Stomach smooth muscle (tissue), 2 donors: ENCODE data around the gene MBTD1.
"Not testable (repeated sequence)": the region's sequence is repeated elsewhere in the genome, so short reads cannot be mapped to it uniquely, and the experiment has no call there.

Experiments
- H3K27ac ChIP-seq: one replicate; pipeline ENCODE4 v1.7.0; 2013; ENCODE audit warnings: mild to moderate bottlenecking, low read length, inconsistent platforms
- H3K27me3 ChIP-seq, 2 donors: one replicate each; pipeline ENCODE4 v1.7.0; 2013; ENCODE audit warnings: low read length in 2 of 2; ENCODE audit not compliant: insufficient read depth in 2 of 2, control insufficient read depth in 1 of 2
- H3K36me3 ChIP-seq, 2 donors: one replicate each; pipeline ENCODE4 v1.7.0; 2013; ENCODE audit warnings: low read length in 2 of 2; ENCODE audit not compliant: control insufficient read depth in 2 of 2, insufficient read depth in 2 of 2
- H3K4me1 ChIP-seq: one replicate; pipeline ENCODE4 v1.7.0; 2013; ENCODE audit warnings: low read length; ENCODE audit not compliant: control insufficient read depth, insufficient read depth
- H3K4me3 ChIP-seq, 2 donors: one replicate each; pipeline ENCODE4 v1.7.0; 2013; ENCODE audit warnings: low read length in 2 of 2
- H3K9ac ChIP-seq, 2 donors: one replicate each; pipeline ENCODE4 v1.7.0; 2013; ENCODE audit warnings: low read length in 2 of 2, mild to moderate bottlenecking in 1 of 2
- H3K9me3 ChIP-seq, 2 donors: one replicate each; pipeline ENCODE4 v1.7.0; 2013; ENCODE audit warnings: low read length in 2 of 2; ENCODE audit not compliant: control insufficient read depth in 2 of 2
- donor health status: healthy.
- donor health status: Pancreatic carcinoma.

Gene MBTD1

GRCh38 chr17:51189162-51189561 lies 70.7 kb downstream of the MBTD1 start:
- peaks cover 31% of the 10 kb centered on the region in 2 donors for H3K36me3 ChIP-seq
- no peaks in the 10 kb centered on the region for H3K9me3 ChIP-seq
- H3K27ac ChIP-seq: no peak overlapping the region
- no peaks in the 10 kb centered on the region for H3K27me3 ChIP-seq
- H3K9ac ChIP-seq: no peak overlapping the region
- no peak overlapping the region for H3K4me3 ChIP-seq
- H3K4me1 ChIP-seq: no peaks in the 10 kb centered on the region

DNA sequence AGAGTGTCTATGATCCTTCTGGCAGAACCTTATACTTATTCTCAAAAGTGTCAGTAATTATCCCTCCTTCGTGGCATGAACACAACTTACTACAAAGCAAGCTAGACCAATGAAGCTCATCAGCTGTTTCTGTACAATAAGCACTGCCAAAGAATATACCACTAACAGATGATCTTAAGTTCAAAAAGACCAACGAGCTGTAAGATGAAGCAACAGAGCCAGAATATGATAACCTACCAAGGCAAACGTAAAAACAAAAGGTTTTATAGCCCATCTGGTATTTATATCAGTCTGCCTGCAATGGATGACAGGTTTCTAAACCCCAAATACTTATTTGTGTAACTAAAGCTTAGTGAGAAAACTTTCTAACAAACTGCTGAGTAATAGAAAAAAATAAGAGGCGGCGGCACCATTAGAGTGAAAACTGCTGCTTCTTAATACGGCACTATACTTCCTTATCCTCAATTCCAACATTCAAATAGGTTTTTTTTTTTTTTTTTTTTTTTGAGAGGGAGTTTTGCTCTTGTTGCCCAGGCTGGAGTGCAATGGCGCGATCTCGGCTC lies 71.5 kb downstream of the MBTD1 start:
- Histone ChIP-seq H3K4me1 (no peaks in the 10 kb centered on the region), H3K4me3 (no peak overlapping the region), H3K27me3 (no peaks in the 10 kb centered on the region), H3K9ac (no peak overlapping the region), H3K27ac (no peak overlapping the region), H3K36me3 (peaks cover 26 to 28% of the 10 kb centered on the region in 2 donors), H3K9me3 (no peaks in the 10 kb centered on the region)

- no peaks in the 10 kb centered on the region for H3K9me3 ChIP-seq
- no peak overlapping the region for H3K27ac ChIP-seq
- peaks cover 18% of the 10 kb centered on the region in 2 donors for H3K36me3 ChIP-seq
- no peaks in the 10 kb centered on the region for H3K4me1 ChIP-seq
- no peak overlapping the region for H3K4me3 ChIP-seq
- no peaks in the 10 kb centered on the region for H3K27me3 ChIP-seq
- no peak overlapping the region for H3K9ac ChIP-seq
These were observed 74.0 kb downstream of the MBTD1 start for GRCh38 chr17:51185763-51186332.

- H3K36me3 ChIP-seq: peaks cover 12 to 15% of the 10 kb centered on the region in 2 donors
- no peak overlapping the region for H3K4me3 ChIP-seq
- no peak overlapping the region for H3K9ac ChIP-seq
- no peaks in the 10 kb centered on the region for H3K9me3 ChIP-seq
- H3K27me3 ChIP-seq: no peaks in the 10 kb centered on the region
- H3K4me1 ChIP-seq: no peaks in the 10 kb centered on the region
- H3K27ac ChIP-seq: no peak overlapping the region
These were observed 75.7 kb downstream of the MBTD1 start for GRCh38 chr17:51184124-51184523.

- Histone ChIP-seq H3K27ac (no peak overlapping the region), H3K27me3 (no peaks in the 10 kb centered on the region), H3K9ac (no peak overlapping the region), H3K4me3 (no peak overlapping the region), H3K36me3 (peaks cover 12 to 13% of the 10 kb centered on the region in 2 donors), H3K9me3 (no peaks in the 10 kb centered on the region), H3K4me1 (no peaks in the 10 kb centered on the region)
These were observed 79.4 kb downstream of the MBTD1 start for GRCh38 chr17:51180486-51180885.

- H3K36me3 ChIP-seq: peaks cover 15 to 19% of the 10 kb centered on the region in 2 donors
- not testable (repeated sequence) for H3K9ac ChIP-seq, H3K4me3 ChIP-seq, H3K27ac ChIP-seq, H3K4me1 ChIP-seq, H3K9me3 ChIP-seq, H3K27me3 ChIP-seq
These were observed 87.8 kb downstream of the MBTD1 start for GRCh38 chr17:51172030-51172429.

DNA sequence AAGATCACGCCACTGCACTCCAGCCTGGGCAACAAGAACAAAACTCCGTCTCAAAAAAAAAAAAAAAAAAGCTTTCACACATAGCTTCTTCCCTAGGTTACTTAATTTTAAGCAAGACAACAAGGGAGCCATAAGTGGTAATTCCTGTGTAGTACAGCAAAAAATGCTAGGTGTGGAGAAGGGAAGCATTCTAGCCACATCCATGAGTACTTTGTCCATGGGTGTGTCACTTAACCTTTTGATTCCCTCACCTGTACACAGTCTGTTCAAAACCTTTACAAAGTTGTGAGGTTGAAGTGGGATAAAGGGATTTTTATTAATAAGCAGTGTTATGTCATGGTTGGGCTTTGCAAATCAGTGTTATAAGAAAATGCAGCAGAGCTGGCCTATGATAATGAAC lies 89.1 kb downstream of the MBTD1 start:
- H3K27ac ChIP-seq: no peak overlapping the region
- H3K9ac ChIP-seq: no peak overlapping the region
- H3K4me3 ChIP-seq: no peak overlapping the region
- H3K27me3 ChIP-seq: no peaks in the 10 kb centered on the region
- H3K36me3 ChIP-seq: peaks cover 15 to 19% of the 10 kb centered on the region in 2 donors
- H3K9me3 ChIP-seq: no peaks in the 10 kb centered on the region
- peaks cover 12% of the 10 kb centered on the region for H3K4me1 ChIP-seq

DNA sequence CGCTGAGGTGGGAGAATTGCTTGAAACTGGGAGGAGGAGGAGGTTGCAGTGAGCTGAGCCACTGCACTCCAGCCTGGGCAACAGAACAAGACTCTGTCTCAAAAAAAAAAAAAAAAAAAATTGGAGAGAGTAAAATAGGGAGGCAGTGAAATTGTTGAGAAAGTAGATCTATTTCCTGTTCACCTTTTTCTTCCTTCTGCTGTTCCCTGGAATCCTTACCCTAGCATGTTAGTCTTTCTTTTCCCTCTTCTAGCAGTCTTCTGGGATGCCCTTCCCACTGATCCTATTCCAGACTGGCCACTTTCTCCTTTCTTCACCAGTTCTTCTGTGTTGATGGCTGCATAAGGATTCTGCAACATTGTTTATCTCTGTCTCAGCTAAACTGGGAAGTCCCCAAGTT lies 90.5 kb downstream of the MBTD1 start:
- Histone ChIP-seq H3K9me3 (no peaks in the 10 kb centered on the region), H3K9ac (no peak overlapping the region), H3K36me3 (peaks cover 15 to 19% of the 10 kb centered on the region in 2 donors), H3K4me3 (no peak overlapping the region), H3K27ac (no peak overlapping the region), H3K27me3 (no peaks in the 10 kb centered on the region), H3K4me1 (peaks cover 18% of the 10 kb centered on the region)

GRCh38 chr17:51166987-51167931 lies 92.6 kb downstream of the MBTD1 start:
- no peaks in the 10 kb centered on the region for H3K27me3 ChIP-seq
- peak overlapping the region; percentile 89 for H3K27ac ChIP-seq
- peaks cover 18 to 19% of the 10 kb centered on the region in 2 donors for H3K36me3 ChIP-seq
- peak overlapping the region; percentile 29 to 97 for H3K9ac ChIP-seq
- peaks cover 18% of the 10 kb centered on the region for H3K4me1 ChIP-seq
- peak overlapping the region; percentile 85 to 92 for H3K4me3 ChIP-seq
- no peaks in the 10 kb centered on the region for H3K9me3 ChIP-seq

DNA sequence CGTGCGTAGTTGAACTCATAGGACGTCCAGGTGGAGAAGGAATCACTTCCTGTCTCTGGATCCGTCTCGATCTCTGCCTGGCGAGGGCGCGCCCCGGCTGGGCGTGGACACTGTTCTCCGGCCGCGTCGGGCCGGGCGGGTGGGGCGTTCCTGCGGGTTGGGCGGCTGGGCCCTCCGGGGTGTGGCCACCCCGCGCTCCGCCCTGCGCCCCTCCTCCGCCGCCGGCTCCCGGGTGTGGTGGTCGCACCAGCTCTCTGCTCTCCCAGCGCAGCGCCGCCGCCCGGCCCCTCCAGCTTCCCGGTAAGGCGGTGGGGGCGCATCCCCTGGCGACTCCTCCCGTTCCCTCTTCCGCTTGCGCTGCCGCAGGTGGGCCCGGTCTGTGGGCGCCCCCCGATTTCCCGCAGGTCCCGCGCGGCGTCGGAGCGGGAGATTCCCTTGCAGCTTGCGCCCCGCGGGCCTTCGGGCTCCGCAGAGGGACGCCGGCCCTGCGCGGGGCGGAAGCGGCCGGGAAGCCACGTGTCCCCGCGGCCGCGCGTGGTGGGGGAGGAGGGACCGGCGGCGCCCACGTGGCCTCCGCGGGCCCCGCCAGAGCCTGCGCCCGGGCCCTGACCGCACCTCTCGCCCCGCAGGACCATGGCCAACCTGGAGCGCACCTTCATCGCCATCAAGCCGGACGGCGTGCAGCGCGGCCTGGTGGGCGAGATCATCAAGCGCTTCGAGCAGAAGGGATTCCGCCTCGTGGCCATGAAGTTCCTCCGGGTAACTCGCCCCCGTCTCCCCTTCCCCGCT lies 93.5 kb downstream of the MBTD1 start, which contains the start of gene NME2:
NME2 (plus strand) TSS at position 214 of the 789 bp plus-strand sequence; CDS start at position 634, 420 bp downstream.
- H3K27ac ChIP-seq: peak within 1 kb of the TSS; percentile 89
- no peaks in the 10 kb centered on the region for H3K27me3 ChIP-seq
- H3K9me3 ChIP-seq: no peaks in the 10 kb centered on the region
- H3K4me3 ChIP-seq: peak within 1 kb of the TSS; percentile 85 to 92
- peaks cover 18% of the 10 kb centered on the region for H3K4me1 ChIP-seq
- H3K9ac ChIP-seq: peak within 1 kb of the TSS; percentile 93 to 97
- peaks cover 23% of the 10 kb centered on the region in 2 donors for H3K36me3 ChIP-seq
